Gastrocnemius medialis (tissue), 4 donors: ENCODE data around the gene NPAS3.

Experiments
- POLR2A ChIP-seq, 2 donors: fragments of 450-650 bp; IDR thresholded peaks; one replicate each; pipeline ENCODE4 v1.6.1; 2017; ENCODE audit warnings: antibody characterized with exemption in 2 of 2, mild to moderate bottlenecking in 2 of 2, moderate library complexity in 2 of 2
- TF ChIP-seq, protein P1 (sequence below), 5 experiments: fragments of 450-650 bp in 3 of 5; fragments of 200-600 bp in 2 of 5; sonication (generic) in 2 of 5; IDR thresholded peaks in 4 of 5; conservative IDR thresholded peaks in 1 of 5; 1 replicate in 4 of 5; 2 replicates in 1 of 5; pipeline ENCODE4 v1.5.1; 2016 to 2019; ENCODE audit warnings: antibody characterized with exemption in 5 of 5, mild to moderate bottlenecking in 3 of 5, moderate library complexity in 3 of 5

DNA sequence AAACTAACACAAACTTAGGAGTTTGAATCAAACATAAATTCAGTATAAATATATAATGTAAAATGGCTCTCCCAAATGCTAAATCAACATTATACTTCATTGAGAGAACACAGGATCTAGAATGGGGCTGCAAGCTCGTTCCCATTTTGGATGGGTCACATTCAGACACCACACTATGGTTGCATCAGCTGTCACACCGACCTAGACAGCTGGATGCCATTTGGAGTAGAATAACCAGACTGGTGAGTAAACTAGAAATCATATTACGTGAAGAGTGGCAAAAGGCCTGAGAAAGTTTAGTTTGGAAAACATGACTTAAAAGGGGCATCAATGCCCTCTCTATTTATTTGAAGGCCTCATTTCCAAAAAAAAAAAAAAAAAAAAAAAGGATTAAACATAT lies 430.4 kb downstream of the NPAS3 start:
- TF ChIP-seq POLR2A (IDR thresholded peaks at IDR 0.05): no peak
- TF ChIP-seq, protein P1, sequence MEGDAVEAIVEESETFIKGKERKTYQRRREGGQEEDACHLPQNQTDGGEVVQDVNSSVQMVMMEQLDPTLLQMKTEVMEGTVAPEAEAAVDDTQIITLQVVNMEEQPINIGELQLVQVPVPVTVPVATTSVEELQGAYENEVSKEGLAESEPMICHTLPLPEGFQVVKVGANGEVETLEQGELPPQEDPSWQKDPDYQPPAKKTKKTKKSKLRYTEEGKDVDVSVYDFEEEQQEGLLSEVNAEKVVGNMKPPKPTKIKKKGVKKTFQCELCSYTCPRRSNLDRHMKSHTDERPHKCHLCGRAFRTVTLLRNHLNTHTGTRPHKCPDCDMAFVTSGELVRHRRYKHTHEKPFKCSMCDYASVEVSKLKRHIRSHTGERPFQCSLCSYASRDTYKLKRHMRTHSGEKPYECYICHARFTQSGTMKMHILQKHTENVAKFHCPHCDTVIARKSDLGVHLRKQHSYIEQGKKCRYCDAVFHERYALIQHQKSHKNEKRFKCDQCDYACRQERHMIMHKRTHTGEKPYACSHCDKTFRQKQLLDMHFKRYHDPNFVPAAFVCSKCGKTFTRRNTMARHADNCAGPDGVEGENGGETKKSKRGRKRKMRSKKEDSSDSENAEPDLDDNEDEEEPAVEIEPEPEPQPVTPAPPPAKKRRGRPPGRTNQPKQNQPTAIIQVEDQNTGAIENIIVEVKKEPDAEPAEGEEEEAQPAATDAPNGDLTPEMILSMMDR (IDR thresholded peaks at IDR 0.05 in 4 of 5, conservative IDR thresholded peaks at IDR 0.05 in 1 of 5): no peak
